ENCODE results near the gene GH1.
"Not testable (repeated sequence)": the region's sequence is repeated elsewhere in the genome, so short reads cannot be mapped to it uniquely, and the experiment has no call there.

Gene GH1

GRCh38 chr17:63894021-63894420 is 24.6 kb downstream of the GH1 start:
- not testable (repeated sequence) for DNase-seq

GRCh38 chr17:63892316-63893037 is 26.2 kb downstream of the GH1 start:
- not testable (repeated sequence) for DNase-seq

GRCh38 chr17:63889026-63889848 is 29.4 kb downstream of the GH1 start:
- not testable (repeated sequence) for DNase-seq

- DNase-seq = not testable (repeated sequence)
These were observed 33.5 kb downstream of the GH1 start for GRCh38 chr17:63885119-63885518.

GRCh38 chr17:63882626-63883126 is 36.0 kb downstream of the GH1 start:
- not testable (repeated sequence) for DNase-seq

GRCh38 chr17:63881935-63882601 is 36.6 kb downstream of the GH1 start, which contains the start of gene GH2:
Gene GH2 (minus strand): TSS chr17:63881944. CDS start chr17:63881801, 143 bp downstream.
- DNase-seq = peak; percentile 47

- not testable (repeated sequence) for DNase-seq
These were observed 37.3 kb downstream of the GH1 start for GRCh38 chr17:63881337-63881736.

GRCh38 chr17:63880706-63881105 is 37.9 kb downstream of the GH1 start:
- no peak for DNase-seq

- DNase-seq = not testable (repeated sequence)
These were observed 40.2 kb downstream of the GH1 start for GRCh38 chr17:63878413-63878812.

- not testable (repeated sequence) for DNase-seq
These were observed 43.9 kb downstream of the GH1 start for GRCh38 chr17:63874693-63875092.

GRCh38 chr17:63874061-63874626 is 44.5 kb downstream of the GH1 start:
- not testable (repeated sequence) for DNase-seq

GRCh38 chr17:63873577-63873976 is 45.1 kb downstream of the GH1 start, which contains the start of gene CSH2:
Gene CSH2 (minus strand): TSS chr17:63873677. CDS start chr17:63873614, 63 bp downstream.
- DNase-seq = not testable (repeated sequence)

GRCh38 chr17:63871646-63872365 is 46.8 kb downstream of the GH1 start:
- DNase-seq = not testable (repeated sequence)

- DNase-seq = not testable (repeated sequence)
These were observed 48.4 kb downstream of the GH1 start for GRCh38 chr17:63870292-63870665.

GRCh38 chr17:63869491-63870291 is 48.9 kb downstream of the GH1 start:
- not testable (repeated sequence) for DNase-seq

All from effector CD4-positive, alpha-beta T cell (primary cell).